GM12878 (cell line): ENCODE measurements around the gene GAB1. TPM values are rescaled to one million over a fixed set of nuclear protein-coding genes. Genes with fewer than 3 reads are reported as not detected.

ENCODE experiments used
- ATAC-seq: fragments of 200-7000 bp; cut with Tn5 transposase; 3 replicates; pipeline ENCODE4 v1.9.1; 2020; ENCODE audit warnings: mild to moderate bottlenecking, moderate library complexity
- BruUV-seq: library from RNA; stranded (reverse); fragments of 400-500 nt; replicated peaks from 2 replicates; lab custom pipeline; 2021; lab: Mats Ljungman, UMichigan
- CTCF ChIA-PET: fragments of 300-600 bp; sonication (Branson Sonifier 250); formaldehyde crosslinking; extraction: SDS; loops from one replicate; lab custom pipeline; 2021; ENCODE audit warnings: inconsistent platforms; lab: Yijun Ruan, JAX
- POLR2A ChIA-PET: fragments of 350-600 bp; formaldehyde crosslinking; extraction: SDS; loops from one replicate; lab custom pipeline; 2021; ENCODE audit warnings: inconsistent platforms; lab: Charles Lee
- RAD21 ChIA-PET: fragments of 300-600 bp; sonication (Branson Sonifier 250); formaldehyde crosslinking; loops from one replicate; lab custom pipeline; 2023; ENCODE audit warnings: antibody characterized with exemption; ENCODE audit not compliant: unreplicated experiment; lab: Charles Lee
- SMC1A ChIA-PET: fragments of 300-600 bp; sonication (Branson Sonifier 250); formaldehyde crosslinking; loops from one replicate; lab custom pipeline; 2023; ENCODE audit not compliant: unreplicated experiment, uncharacterized antibody; lab: Charles Lee
- DNase-seq: peaks from one replicate; pipeline ENCODE4 v3.0.0-alpha.2; 2011; ENCODE audit warnings: low read depth, low spot score
- FAIRE-seq: peaks from 3 replicates; lab custom pipeline; 2011; peaks lifted over from hg19 to GRCh38; lab: Jason Lieb, UNC
- H2AFZ ChIP-seq: 2 replicates; pipeline ENCODE4 v1.6.0; 2011; ENCODE audit warnings: low read depth, low read length, control low read depth; ENCODE audit not compliant: control insufficient read depth
- H3K27ac ChIP-seq: 2 replicates; pipeline ENCODE4 v1.5.1; 2011; ENCODE audit warnings: control low read depth; ENCODE audit not compliant: control insufficient read depth, insufficient read depth
- H3K27me3 ChIP-seq, 2 experiments: replicated peaks in 1 of 2; 2 replicates each; pipeline versions ENCODE4 v1.6.0 to v1.6.1; 2011; ENCODE audit warnings: low read length in 1 of 2; ENCODE audit not compliant: control insufficient read depth in 2 of 2, insufficient read depth in 2 of 2
- H3K36me3 ChIP-seq, 2 experiments: 2 replicates each; pipeline ENCODE4 v1.5.1; 2011; ENCODE audit warnings: low read length in 1 of 2; ENCODE audit not compliant: control insufficient read depth in 2 of 2, insufficient read depth in 2 of 2
- H3K4me1 ChIP-seq: 2 replicates; pipeline ENCODE4 v1.6.1; 2011; ENCODE audit warnings: mild to moderate bottlenecking, low read length, moderate library complexity, mixed read lengths; ENCODE audit not compliant: control insufficient read depth, insufficient read depth
- H3K4me2 ChIP-seq: 2 replicates; pipeline ENCODE4 v1.6.0; 2011; ENCODE audit warnings: control low read depth; ENCODE audit not compliant: control insufficient read depth, insufficient read depth
- H3K4me3 ChIP-seq: fragments of 200-600 bp; sonication (generic); 2 replicates; pipeline ENCODE4 v1.5.1; 2016
- H3K79me2 ChIP-seq: 2 replicates; pipeline ENCODE4 v1.6.0; 2011; ENCODE audit warnings: low read length; ENCODE audit not compliant: control insufficient read depth, insufficient read depth
- H3K9ac ChIP-seq: 2 replicates; pipeline ENCODE4 v1.8.0; 2011; ENCODE audit warnings: low read length, control low read depth, mixed read lengths; ENCODE audit not compliant: control insufficient read depth, insufficient read depth
- H3K9me3 ChIP-seq: replicated peaks from 3 replicates; pipeline ENCODE4 v1.5.1; 2011; ENCODE audit warnings: mild to moderate bottlenecking, low read length; ENCODE audit not compliant: control insufficient read depth, insufficient read depth
- H4K20me1 ChIP-seq: 2 replicates; pipeline ENCODE4 v1.6.0; 2011; ENCODE audit not compliant: control insufficient read depth, insufficient read depth
- ATF7 ChIP-seq: fragments of 450-650 bp; IDR thresholded peaks from 2 replicates; pipeline ENCODE4 v1.6.1; 2016; ENCODE audit warnings: low read depth, mild to moderate bottlenecking
- CBX3 ChIP-seq: fragments of 200-600 bp; sonication (generic); IDR thresholded peaks from 2 replicates; pipeline ENCODE4 v1.6.1; 2016; ENCODE audit warnings: low read depth, borderline replicate concordance
- ELK1 ChIP-seq: IDR thresholded peaks from 2 replicates; pipeline ENCODE4 v1.6.1; 2012; ENCODE audit warnings: low read depth, low read length, improper control_type of control experiment
- ETV6 ChIP-seq, 2 experiments: fragments of 450-650 bp in 1 of 2; IDR thresholded peaks in 1 of 2; conservative IDR thresholded peaks in 1 of 2; 2 replicates each; pipeline ENCODE4 v1.6.1; 2014; ENCODE audit warnings: antibody characterized with exemption in 1 of 2, borderline replicate concordance in 1 of 2, low read depth in 1 of 2, mild to moderate bottlenecking in 1 of 2, moderate library complexity in 1 of 2
- EZH2 ChIP-seq: IDR thresholded peaks from 2 replicates; pipeline ENCODE4 v1.6.1; 2012; ENCODE audit warnings: low read depth, mild to moderate bottlenecking, control low read depth, inconsistent platforms, low read length, borderline replicate concordance; ENCODE audit not compliant: control insufficient read depth
- HDAC2 ChIP-seq: fragments of 200-600 bp; sonication (generic); IDR thresholded peaks from 2 replicates; pipeline ENCODE4 v1.6.1; 2017
- KDM1A ChIP-seq: fragments of 200-600 bp; sonication (generic); IDR thresholded peaks from 2 replicates; pipeline ENCODE4 v1.6.1; 2016; ENCODE audit warnings: borderline replicate concordance
- LARP7 ChIP-seq: fragments of 450-650 bp; IDR thresholded peaks from 2 replicates; pipeline ENCODE4 v1.6.1; 2017; ENCODE audit warnings: mild to moderate bottlenecking
- MEF2A ChIP-seq: IDR thresholded peaks from 2 replicates; pipeline ENCODE4 v1.6.1; 2011; ENCODE audit warnings: low read depth, mild to moderate bottlenecking, low read length, moderate library complexity; ENCODE audit not compliant: insufficient read depth
- NR2C1 ChIP-seq: fragments of 450-650 bp; IDR thresholded peaks from 2 replicates; pipeline ENCODE4 v1.6.1; 2017; ENCODE audit warnings: antibody characterized with exemption, mild to moderate bottlenecking, moderate library complexity
- PML ChIP-seq: IDR thresholded peaks from 2 replicates; pipeline ENCODE4 v1.6.1; 2012; ENCODE audit warnings: low read length, inconsistent platforms
- POLR2AphosphoS2 ChIP-seq: IDR thresholded peaks from 2 replicates; pipeline ENCODE4 v1.6.1; 2011; ENCODE audit warnings: low read depth, mild to moderate bottlenecking, low read length, improper control_type of control experiment, moderate library complexity
- SUZ12 ChIP-seq: fragments of 200-600 bp; sonication (generic); IDR thresholded peaks from one replicate; pipeline ENCODE4 v1.6.1; 2018; ENCODE audit warnings: antibody characterized with exemption, mild to moderate bottlenecking; ENCODE audit not compliant: unreplicated experiment
- TBL1XR1 ChIP-seq: IDR thresholded peaks from 2 replicates; pipeline ENCODE4 v1.6.1; 2012; ENCODE audit warnings: low read depth, low read length, improper control_type of control experiment
- WGBS: methylation state at CpG from one replicate; pipeline ENCODE4 v1.1.6; 2016; ENCODE audit warnings: low lambda C conversion rate; ENCODE audit not compliant: insufficient replicate concordance, insufficient coverage; ENCODE audit errors: missing lambda C conversion rate; 5-methylcytosine and 5-hydroxymethylcytosine counted together
- in situ Hi-C: fragments of 300-500 bp; cut with MboI; formaldehyde crosslinking; loops from 9 replicates; pipeline ENCODE4 v1.14.3; 2018; ENCODE audit warnings: mixed read lengths
- intact Hi-C: fragments of 100-400 bp; cut with micrococcal nuclease; formaldehyde crosslinking; loops from one replicate; pipeline ENCODE4 v1.14.2; 2022; ENCODE audit not compliant: unreplicated experiment
- polyA plus RNA-seq, 11 experiments: library from polyadenylated mRNA; depleted of rRNA in 4 of 11; unstranded in 6 of 11; stranded (reverse) in 5 of 11; fragments of >200 nt; fragmentation: Nextera tagmentation in 4 of 11; fragmentation: Illumina TruSeq in 1 of 11; extraction: Ambion mirVana in 4 of 11; extraction: Trizol in 1 of 11; gene quantifications; 1 replicate in 1 of 11; 2 replicates in 10 of 11; pipeline versions ENCODE4 v1.2.1 to v1.2.3, GENCODE V29; 2011 to 2016; ENCODE audit warnings: inconsistent platforms in 2 of 11, missing spikeins in 2 of 11, low read depth in 1 of 11
- total RNA-seq, 4 experiments: library from RNA; depleted of rRNA in 3 of 4; stranded (reverse); fragments of >200 nt in 3 of 4; fragmentation: Illumina TruSeq in 1 of 4; extraction: Trizol in 1 of 4; gene quantifications; 2 replicates each; pipeline versions ENCODE4 v1.2.1 to v1.2.3, GENCODE V29; 2013 to 2021
- TF ChIP-seq, protein P1 (sequence below): IDR thresholded peaks from 2 replicates; pipeline ENCODE4 v1.6.1; 2012; ENCODE audit warnings: mild to moderate bottlenecking, low read depth, low read length
- TF ChIP-seq, protein P2 (sequence below): fragments of 450-650 bp; formaldehyde crosslinking; IDR thresholded peaks from 2 replicates; pipeline ENCODE4 v1.5.0; 2022; ENCODE audit warnings: mild to moderate bottlenecking, missing genetic modification characterization

GAB1 gene
- total and polyA plus RNA-seq, 10 of the 15 experiments (the other 5 are each of a cell fraction or from before 2014, with no cell fraction given): 0.37 to 5.3 (median 3.2) TPM

DNA sequence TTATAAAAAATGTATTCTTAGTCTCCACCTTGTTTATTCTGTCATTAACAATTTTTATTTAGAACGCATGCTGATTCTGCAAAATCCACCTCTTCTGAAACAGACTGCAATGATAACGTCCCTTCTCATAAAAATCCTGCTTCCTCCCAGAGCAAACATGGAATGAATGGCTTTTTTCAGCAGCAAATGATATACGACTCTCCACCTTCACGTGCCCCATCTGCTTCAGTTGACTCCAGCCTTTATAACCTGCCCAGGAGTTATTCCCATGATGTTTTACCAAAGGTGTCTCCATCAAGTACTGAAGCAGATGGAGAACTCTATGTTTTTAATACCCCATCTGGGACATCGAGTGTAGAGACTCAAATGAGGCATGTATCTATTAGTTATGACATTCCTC, 101.3 kb downstream of the GAB1 start (continued):
- TF ChIP-seq ETV6 (conservative IDR thresholded peaks at IDR 0.05 in 1 of 2, IDR thresholded peaks at IDR 0.05 in 1 of 2; ENCODE audit: borderline replicate concordance in 1 of 2, low read depth in 1 of 2): no peak
- no peak for TF ChIP-seq MEF2A
- no peak for TF ChIP-seq SUZ12
- TF ChIP-seq, protein P1, sequence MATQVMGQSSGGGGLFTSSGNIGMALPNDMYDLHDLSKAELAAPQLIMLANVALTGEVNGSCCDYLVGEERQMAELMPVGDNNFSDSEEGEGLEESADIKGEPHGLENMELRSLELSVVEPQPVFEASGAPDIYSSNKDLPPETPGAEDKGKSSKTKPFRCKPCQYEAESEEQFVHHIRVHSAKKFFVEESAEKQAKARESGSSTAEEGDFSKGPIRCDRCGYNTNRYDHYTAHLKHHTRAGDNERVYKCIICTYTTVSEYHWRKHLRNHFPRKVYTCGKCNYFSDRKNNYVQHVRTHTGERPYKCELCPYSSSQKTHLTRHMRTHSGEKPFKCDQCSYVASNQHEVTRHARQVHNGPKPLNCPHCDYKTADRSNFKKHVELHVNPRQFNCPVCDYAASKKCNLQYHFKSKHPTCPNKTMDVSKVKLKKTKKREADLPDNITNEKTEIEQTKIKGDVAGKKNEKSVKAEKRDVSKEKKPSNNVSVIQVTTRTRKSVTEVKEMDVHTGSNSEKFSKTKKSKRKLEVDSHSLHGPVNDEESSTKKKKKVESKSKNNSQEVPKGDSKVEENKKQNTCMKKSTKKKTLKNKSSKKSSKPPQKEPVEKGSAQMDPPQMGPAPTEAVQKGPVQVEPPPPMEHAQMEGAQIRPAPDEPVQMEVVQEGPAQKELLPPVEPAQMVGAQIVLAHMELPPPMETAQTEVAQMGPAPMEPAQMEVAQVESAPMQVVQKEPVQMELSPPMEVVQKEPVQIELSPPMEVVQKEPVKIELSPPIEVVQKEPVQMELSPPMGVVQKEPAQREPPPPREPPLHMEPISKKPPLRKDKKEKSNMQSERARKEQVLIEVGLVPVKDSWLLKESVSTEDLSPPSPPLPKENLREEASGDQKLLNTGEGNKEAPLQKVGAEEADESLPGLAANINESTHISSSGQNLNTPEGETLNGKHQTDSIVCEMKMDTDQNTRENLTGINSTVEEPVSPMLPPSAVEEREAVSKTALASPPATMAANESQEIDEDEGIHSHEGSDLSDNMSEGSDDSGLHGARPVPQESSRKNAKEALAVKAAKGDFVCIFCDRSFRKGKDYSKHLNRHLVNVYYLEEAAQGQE: no peak
- TF ChIP-seq KDM1A: no peak
- no peak for TF ChIP-seq POLR2AphosphoS2
- TF ChIP-seq TBL1XR1: no peak

DNA sequence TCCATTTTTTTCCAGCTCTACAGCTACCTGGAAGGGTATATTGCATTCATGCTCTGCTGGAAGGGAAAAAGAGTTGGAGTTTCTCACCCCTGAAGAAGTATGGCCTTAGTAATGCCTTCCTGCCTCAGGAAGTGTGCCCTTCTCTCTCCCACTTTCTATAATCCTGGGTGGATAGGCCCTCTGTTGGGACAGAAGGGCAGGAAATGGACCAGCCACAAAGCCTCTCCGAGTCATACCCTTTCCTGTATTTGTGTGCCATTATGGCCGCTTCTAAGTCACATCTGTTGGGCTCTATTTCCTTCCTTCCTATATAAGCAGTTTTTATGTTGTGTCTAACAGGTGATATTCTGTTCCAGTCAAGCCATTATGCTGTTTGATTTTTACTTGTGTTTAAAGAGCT, 102.0 kb downstream of the GAB1 start:
- no peak overlapping the region for H2AFZ ChIP-seq
- no peak overlapping the region for H3K4me2 ChIP-seq
- ChIA-PET RAD21 (no interaction called here), CTCF (interaction anchor here (1.0 to 1.3 kb wide), 3 partner anchors 16 to 62 kb away, joined by 3 to 4 read pairs (median 4); no protein-coding TSS in a partner anchor), SMC1A (interaction anchor here (1.0 to 1.3 kb wide), 3 partner anchors 14 to 46 kb away, joined by 3 to 4 read pairs (median 4); no protein-coding TSS in a partner anchor), POLR2A (no interaction called here)
- H3K79me2 ChIP-seq: no peaks in the 10 kb centered on the region
- no peaks in the 10 kb centered on the region for H3K9me3 ChIP-seq
- ATAC-seq (no peak), DNase-seq (no peak), FAIRE-seq (no peak)
- in situ Hi-C loops: no loop called here
- H3K27me3 ChIP-seq: no peaks in the 10 kb centered on the region; a peak in 1 of 4 replicates
- H3K36me3 ChIP-seq: no peaks in the 10 kb centered on the region
- H3K4me1 ChIP-seq: no peaks in the 10 kb centered on the region
- no peak overlapping the region for H3K27ac ChIP-seq
- WGBS: 15% methylated on average over 2 of the region's 2 CpGs
- intact Hi-C loops: no loop called here
- no peaks in the 10 kb centered on the region for H4K20me1 ChIP-seq
- no peak overlapping the region for H3K4me3 ChIP-seq
- TF ChIP-seq HDAC2: no peak
- no peak for TF ChIP-seq ELK1
- no peak for TF ChIP-seq LARP7
- no peak for TF ChIP-seq CBX3
- no peak for TF ChIP-seq NR2C1
- TF ChIP-seq PML: no peak
- TF ChIP-seq ATF7: no peak
- TF ChIP-seq, protein P2, sequence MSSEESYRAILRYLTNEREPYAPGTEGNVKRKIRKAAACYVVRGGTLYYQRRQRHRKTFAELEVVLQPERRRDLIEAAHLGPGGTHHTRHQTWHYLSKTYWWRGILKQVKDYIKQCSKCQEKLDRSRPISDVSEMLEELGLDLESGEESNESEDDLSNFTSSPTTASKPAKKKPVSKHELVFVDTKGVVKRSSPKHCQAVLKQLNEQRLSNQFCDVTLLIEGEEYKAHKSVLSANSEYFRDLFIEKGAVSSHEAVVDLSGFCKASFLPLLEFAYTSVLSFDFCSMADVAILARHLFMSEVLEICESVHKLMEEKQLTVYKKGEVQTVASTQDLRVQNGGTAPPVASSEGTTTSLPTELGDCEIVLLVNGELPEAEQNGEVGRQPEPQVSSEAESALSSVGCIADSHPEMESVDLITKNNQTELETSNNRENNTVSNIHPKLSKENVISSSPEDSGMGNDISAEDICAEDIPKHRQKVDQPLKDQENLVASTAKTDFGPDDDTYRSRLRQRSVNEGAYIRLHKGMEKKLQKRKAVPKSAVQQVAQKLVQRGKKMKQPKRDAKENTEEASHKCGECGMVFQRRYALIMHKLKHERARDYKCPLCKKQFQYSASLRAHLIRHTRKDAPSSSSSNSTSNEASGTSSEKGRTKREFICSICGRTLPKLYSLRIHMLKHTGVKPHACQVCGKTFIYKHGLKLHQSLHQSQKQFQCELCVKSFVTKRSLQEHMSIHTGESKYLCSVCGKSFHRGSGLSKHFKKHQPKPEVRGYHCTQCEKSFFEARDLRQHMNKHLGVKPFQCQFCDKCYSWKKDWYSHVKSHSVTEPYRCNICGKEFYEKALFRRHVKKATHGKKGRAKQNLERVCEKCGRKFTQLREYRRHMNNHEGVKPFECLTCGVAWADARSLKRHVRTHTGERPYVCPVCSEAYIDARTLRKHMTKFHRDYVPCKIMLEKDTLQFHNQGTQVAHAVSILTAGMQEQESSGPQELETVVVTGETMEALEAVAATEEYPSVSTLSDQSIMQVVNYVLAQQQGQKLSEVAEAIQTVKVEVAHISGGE (CRISPR knock-in tag): no peak
- TF ChIP-seq EZH2: no peak
- no peak overlapping the region for H3K9ac ChIP-seq
- no TSS peak for BruUV-seq
